ACC112 (cell line): ENCODE measurements around the gene HES3.

Experiments used
- H2AFZ ChIP-seq: fragments of 200-600 bp; sonication (generic); one replicate; pipeline ENCODE4 v1.6.0; 2017; ENCODE audit warnings: antibody characterized with exemption, low read length; ENCODE audit not compliant: unreplicated experiment
- H3K27ac ChIP-seq: fragments of 200-600 bp; sonication (generic); 2 replicates; pipeline ENCODE4 v1.5.1; 2014; ENCODE audit warnings: low read depth, mild to moderate bottlenecking, antibody characterized with exemption, low read length, moderate library complexity
- H3K27me3 ChIP-seq: fragments of 200-600 bp; sonication (generic); 2 replicates; pipeline ENCODE4 v1.6.1; 2014; ENCODE audit warnings: mild to moderate bottlenecking, antibody characterized with exemption, low read length, moderate library complexity, mixed read lengths; ENCODE audit not compliant: insufficient read depth
- H3K36me3 ChIP-seq: fragments of 200-600 bp; sonication (generic); 2 replicates; pipeline ENCODE4 v1.6.1; 2016; ENCODE audit warnings: mild to moderate bottlenecking, antibody characterized with exemption, low read length, moderate library complexity, mixed read lengths; ENCODE audit not compliant: insufficient read depth
- H3K4me1 ChIP-seq: fragments of 200-600 bp; sonication (generic); one replicate; pipeline ENCODE4 v1.6.1; 2016; ENCODE audit warnings: low read length, mixed read lengths; ENCODE audit not compliant: insufficient read depth, unreplicated experiment, control insufficient read depth
- H3K4me3 ChIP-seq: fragments of 200-600 bp; sonication (generic); 2 replicates; pipeline ENCODE4 v1.5.1; 2014; ENCODE audit warnings: mild to moderate bottlenecking, low read depth, low read length
- H3K79me2 ChIP-seq: fragments of 200-600 bp; sonication (generic); one replicate; pipeline ENCODE4 v1.6.0; 2016; ENCODE audit warnings: low read length; ENCODE audit not compliant: control insufficient read depth, unreplicated experiment, insufficient read depth

Gene HES3, protein sequence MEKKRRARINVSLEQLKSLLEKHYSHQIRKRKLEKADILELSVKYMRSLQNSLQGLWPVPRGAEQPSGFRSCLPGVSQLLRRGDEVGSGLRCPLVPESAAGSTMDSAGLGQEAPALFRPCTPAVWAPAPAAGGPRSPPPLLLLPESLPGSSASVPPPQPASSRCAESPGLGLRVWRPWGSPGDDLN

DNA sequence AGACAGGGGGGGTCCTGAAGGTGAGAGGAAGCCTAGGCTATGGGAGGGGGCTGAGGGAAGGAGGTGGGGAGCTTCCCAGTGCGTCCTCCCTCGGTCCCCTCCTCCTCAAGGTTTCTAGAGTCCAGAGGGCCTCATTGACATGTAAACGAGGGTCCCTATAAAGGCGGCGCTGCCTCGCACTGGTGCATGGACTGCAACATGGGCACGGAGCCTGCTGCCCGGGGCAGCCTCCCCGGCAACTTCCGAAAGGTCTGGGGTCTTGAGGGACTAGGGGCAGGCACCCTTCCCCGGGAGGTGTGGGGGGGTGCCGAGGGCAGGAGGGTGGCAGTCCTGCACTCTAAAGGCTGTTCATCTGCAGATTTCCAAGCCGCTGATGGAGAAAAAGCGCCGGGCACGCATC lies at the start of gene HES3:
Gene HES3 (plus strand): TSS at position 187 of the 400 bp plus-strand sequence. CDS start 187 bp downstream, at position 374.
- Histone ChIP-seq H3K27ac (no peak within 1 kb of the TSS), H2AFZ (no peak within 1 kb of the TSS), H3K4me1 (no peaks in the 10 kb centered on the region), H3K27me3 (peaks cover 65% of the 10 kb centered on the region), H3K79me2 (no peaks in the 10 kb centered on the region), H3K36me3 (no peaks in the 10 kb centered on the region), H3K4me3 (no peak within 1 kb of the TSS)

DNA sequence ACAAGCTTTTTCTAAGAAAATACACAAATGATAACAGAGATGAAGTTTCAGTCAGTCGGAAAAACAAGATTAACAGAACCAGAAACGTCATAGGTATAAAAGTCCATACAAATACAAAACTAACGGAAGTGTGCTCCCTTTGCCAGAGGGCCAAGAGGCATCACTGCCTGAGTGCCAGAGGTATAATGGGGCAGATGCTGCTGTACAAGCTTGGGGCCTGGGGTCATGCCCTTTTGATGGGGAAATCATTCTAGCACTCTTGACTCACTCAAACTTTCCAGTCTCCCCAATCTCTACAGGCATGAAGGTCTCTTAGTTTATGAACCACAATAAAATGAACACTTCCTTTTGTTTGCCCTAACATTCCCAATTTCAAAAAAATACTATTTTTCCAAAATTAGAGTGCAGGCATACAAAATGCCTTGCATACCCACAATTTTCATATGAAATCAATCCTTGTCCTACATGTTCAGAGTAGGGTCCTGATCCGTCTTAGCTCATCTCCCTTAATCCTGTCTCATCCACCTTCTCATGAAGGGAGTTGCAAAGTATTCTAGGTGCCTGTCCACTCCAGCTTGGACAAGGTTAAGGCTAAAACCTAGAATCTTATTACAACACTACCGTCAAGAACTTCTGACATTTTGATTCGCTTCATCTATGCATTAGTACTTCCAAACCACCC lies 46.1 kb upstream of the HES3 start:
- Histone ChIP-seq H3K36me3 (peaks cover 20% of the 10 kb centered on the region), H3K79me2 (peaks cover 51% of the 10 kb centered on the region), H3K4me3 (peak overlapping the region; percentile 84), H3K27ac (0 out of 2 replicates have a peak overlapping the region, but pooled peaks have one; percentile 48), H2AFZ (no peak overlapping the region), H3K27me3 (no peaks in the 10 kb centered on the region), H3K4me1 (peaks cover 18% of the 10 kb centered on the region)

DNA sequence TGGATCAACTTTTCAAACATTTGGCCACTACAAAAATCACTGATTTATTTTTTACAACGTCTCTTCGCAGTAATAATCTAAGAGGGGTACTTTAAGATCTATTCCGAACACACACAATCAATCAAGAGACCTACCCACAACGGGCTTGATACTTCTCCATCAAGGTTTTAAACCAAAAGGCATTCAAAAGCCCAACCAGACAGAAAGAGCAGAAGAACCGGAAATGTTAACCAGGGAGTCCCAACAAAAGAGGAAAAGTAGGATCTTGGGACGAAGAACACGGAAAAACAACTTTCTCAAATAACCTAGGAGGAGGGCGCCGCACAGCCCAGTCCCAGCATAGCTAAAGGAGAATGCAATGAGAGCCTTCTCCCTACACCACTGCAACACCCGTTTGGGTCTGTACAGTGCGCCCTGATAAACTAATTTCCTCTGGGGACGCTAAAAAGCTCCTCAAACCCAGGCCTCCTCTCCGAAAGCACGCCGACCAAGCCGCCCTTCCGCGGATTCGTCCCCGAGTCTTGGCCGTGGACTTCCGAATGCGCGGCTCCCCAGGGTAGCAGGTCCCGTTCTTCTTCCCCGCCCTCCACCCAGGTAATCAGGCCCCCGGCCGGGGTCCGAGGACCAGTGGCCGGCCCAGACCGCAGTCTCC lies 45.2 kb upstream of the HES3 start:
- Histone ChIP-seq H3K79me2 (peaks cover 46% of the 10 kb centered on the region), H3K36me3 (peaks cover 13% of the 10 kb centered on the region), H2AFZ (no peak overlapping the region)

DNA sequence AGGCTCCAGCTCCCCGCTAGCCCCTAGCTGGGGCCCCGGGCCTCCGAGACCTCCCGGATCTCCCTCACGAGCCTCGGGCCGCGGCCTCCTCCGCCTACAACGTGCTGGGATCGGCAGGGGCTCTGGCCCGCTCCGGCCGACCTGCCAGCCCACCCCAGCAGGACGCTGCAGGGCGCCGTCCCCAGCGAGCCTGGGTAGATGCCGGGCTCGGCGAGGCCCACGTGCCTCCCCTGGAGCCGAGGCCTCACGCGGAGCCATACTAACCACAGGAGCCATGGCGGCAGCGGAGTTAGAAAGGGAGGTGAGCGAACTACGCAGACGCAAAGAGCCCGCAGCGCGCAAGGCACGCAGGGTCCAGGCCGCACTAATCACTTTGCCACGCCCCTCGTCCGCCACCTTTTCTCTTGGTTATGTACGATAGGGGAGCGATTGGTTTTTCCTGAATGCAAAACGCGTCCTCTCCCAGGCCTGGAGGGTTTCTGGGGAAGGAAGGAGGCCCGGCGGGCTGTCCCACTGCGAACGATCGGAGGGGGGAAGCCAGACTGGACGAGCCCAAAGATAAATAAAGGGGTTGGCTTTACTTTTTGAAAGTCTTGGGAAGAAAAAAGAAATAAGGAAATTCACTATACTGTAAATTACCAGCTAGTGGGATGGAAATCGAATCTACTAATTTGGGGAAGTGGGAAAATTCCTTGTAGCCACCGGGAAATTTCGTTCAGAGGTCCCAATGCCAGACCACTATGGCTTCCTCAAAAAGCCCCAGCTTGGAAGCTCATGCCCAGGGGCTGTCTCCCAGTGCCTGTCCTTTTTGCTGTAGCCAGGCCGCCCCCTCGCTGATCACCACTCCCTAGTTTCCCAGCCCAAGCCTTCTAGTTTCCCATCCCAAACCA lies 44.4 kb upstream of the HES3 start, which contains the start of gene RPL22:
Gene RPL22 (minus strand): TSS at position 298 of the 890 bp plus-strand sequence. CDS start 22 bp downstream, at position 276.
- peaks cover 39% of the 10 kb centered on the region for H3K79me2 ChIP-seq
- H3K4me1 ChIP-seq = peaks cover 18% of the 10 kb centered on the region
- H3K4me3 ChIP-seq = peak within 1 kb of the TSS; percentile 84
- peak within 1 kb of the TSS; percentile 74 for H3K27ac ChIP-seq
- H3K36me3 ChIP-seq = peaks cover 12% of the 10 kb centered on the region
- peak within 1 kb of the TSS; percentile 84 for H2AFZ ChIP-seq
- no peaks in the 10 kb centered on the region for H3K27me3 ChIP-seq

More for the DNA sequence above, 45.2 kb upstream of the HES3 start:
- peak overlapping the region; percentile 84 for H3K4me3 ChIP-seq
- H3K4me1 ChIP-seq = peaks cover 18% of the 10 kb centered on the region
- peak overlapping the region; percentile 48 for H3K27ac ChIP-seq
- no peaks in the 10 kb centered on the region for H3K27me3 ChIP-seq

DNA sequence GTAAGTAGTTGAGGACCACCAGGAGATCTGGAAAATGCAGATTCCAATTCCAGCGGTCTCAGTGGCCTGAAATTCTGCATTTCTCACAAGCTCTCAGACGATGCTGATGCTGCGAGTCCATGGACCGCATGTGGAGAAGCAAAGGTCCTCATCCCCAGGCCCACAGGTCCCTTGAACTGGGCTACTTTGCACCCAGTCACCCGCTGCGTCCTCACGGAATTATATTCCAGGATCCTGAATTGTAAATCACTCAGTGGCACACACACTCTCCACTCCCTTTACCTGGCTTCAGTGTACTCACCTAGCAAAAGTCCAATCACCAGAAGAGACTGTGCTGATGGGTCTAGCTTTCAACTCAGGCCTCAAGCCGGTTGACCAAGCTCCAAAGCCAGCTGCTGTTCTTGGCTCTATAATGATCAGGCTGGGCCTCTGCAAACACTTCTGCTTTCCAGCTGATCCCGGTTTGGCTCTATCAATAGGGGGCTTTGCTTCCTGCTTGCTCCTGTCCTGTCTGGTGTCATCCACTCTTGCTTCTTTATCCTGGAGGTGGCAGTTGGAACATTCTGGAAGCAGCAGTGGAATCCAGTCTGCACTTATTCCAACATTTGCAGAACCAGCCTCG lies 43.7 kb upstream of the HES3 start:
- Histone ChIP-seq H3K4me1 (peaks cover 22% of the 10 kb centered on the region), H3K36me3 (peaks cover 12% of the 10 kb centered on the region), H3K27me3 (no peaks in the 10 kb centered on the region), H3K27ac (peak overlapping the region; percentile 74), H3K79me2 (peaks cover 38% of the 10 kb centered on the region), H2AFZ (peak overlapping the region; percentile 84), H3K4me3 (peak overlapping the region; percentile 84)

DNA sequence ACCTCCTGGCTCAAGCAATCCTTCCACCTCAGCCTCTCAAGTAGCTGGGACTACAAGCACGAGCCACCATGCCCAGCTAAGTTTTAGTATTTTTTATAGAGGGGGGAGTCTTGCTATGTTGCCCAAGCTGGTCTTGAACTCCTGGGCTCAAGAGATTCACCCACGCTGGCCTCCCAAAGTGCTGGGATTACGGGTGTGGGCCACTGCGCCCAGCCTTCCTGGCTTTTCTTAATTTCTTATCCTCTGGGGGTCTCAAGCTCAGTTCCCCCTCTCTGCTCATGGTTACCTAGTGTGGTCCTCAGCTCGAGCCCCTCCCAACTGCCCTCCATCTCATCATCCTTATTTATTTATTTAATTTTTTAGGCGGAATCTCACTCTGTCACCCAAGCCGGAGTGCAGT lies 41.7 kb upstream of the HES3 start:
- Histone ChIP-seq H3K27ac (no peak overlapping the region), H3K27me3 (no peaks in the 10 kb centered on the region), H3K36me3 (no peaks in the 10 kb centered on the region), H3K4me1 (peaks cover 21% of the 10 kb centered on the region), H2AFZ (no peak overlapping the region), H3K79me2 (peaks cover 24% of the 10 kb centered on the region), H3K4me3 (no peak overlapping the region)

DNA sequence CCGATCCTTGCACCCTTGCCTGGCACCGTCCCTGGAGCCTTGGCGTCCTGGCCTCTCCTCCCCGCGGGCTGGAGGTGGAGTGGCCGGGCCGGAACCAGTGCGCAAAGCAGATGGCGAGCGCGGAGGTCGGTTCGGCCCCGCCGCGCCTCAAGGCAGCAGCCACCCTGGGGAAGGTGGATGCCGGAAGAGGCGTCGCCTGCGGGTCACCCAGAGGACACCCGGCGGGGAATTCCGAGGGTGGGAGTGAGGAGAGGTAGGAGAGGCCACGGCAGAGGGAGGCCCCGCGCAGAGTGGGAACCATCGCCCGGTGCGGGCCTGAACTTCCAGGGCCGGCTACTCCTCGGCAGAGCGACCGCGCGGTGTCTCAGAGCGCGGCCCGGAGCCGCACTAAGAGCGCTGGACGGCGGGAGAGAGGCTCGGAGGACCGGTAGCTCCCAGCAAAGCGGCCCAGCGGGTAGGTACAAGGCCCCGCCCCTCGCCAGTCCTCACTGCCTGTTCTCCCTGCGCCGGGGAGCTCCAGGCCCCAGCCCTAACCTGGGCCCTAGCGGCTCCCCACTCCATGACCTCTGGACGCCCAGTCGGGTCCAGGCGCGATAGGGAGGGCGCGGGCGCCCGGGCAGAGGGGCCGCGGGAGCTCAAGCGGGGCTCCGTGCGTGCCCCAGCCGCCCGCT lies 38.0 kb upstream of the HES3 start, which contains the start of gene RNF207:
Gene RNF207 (plus strand): TSS at position 271 of the 671 bp plus-strand sequence. CDS start 417 bp downstream, outside the sequence.
- Histone ChIP-seq H3K27me3 (no peaks in the 10 kb centered on the region), H3K36me3 (no peaks in the 10 kb centered on the region), H3K79me2 (no peaks in the 10 kb centered on the region), H3K4me1 (peaks cover 5% of the 10 kb centered on the region), H2AFZ (peak within 1 kb of the TSS; percentile 80), H3K4me3 (peak within 1 kb of the TSS; percentile 75), H3K27ac (peak within 1 kb of the TSS; percentile 46)

DNA sequence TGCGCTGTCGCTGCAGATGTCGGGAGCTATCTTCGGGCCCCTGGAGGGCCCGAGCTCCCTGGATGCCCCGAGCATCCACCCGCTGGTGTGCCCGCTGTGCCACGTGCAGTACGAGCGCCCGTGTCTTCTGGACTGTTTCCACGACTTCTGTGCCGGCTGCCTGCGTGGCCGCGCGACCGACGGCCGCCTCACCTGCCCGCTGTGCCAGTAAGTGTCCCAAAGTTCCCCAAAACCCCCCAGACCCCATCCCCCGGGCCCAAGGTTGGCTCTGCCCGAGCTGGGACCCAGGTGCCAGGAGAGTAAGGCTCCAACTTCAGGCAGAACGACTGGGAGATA lies 37.5 kb upstream of the HES3 start:
- Histone ChIP-seq H3K4me1 (peaks cover 5% of the 10 kb centered on the region), H3K79me2 (no peaks in the 10 kb centered on the region), H3K27me3 (no peaks in the 10 kb centered on the region), H3K4me3 (peak overlapping the region; percentile 75), H3K27ac (no peak overlapping the region), H2AFZ (no peak overlapping the region), H3K36me3 (no peaks in the 10 kb centered on the region)

DNA sequence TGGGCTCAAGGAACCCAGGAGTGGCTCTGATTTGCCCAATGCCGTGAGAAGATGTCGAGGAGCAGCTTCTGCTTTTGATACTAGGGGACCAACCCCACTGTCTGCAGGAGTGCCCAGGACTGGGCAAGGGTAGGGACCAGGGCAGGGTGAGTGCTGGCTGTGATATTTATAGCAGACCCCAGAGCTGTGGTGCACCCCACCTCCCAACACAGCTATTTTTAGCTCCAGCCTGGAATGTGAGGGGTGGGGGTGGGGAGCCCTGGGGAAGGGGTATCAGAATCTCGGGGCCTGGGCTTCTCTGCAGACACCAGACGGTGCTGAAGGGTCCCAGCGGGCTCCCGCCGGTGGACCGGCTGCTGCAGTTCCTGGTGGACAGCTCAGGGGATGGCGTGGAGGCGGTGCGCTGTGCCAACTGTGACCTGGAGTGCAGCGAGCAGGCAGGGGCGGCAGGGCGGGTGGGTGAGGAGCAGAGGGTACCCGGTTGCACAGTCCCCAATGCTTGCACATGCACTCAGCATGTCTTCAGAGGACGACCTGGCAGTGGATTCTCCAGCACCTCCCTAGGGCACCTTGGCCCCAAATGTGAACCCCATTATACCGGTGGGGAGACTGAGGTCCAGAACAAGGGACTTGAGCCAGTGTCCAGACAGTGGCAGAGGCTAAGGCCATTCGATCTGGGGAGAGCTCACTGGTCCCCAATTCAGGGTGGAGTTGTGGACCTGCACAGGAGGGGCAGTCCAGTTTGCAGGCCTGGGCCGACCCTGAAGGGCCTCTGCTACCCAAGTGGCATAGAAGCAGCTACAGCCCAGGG lies 36.7 kb upstream of the HES3 start:
- H3K4me1 ChIP-seq = peaks cover 5% of the 10 kb centered on the region
- H3K79me2 ChIP-seq = no peaks in the 10 kb centered on the region
- 0 out of 2 replicates have a peak, but pooled peaks cover under 1% of the 10 kb centered on the region for H3K36me3 ChIP-seq
- H3K4me3 ChIP-seq = peak overlapping the region; percentile 75
- H3K27ac ChIP-seq = no peak overlapping the region
- no peak overlapping the region for H2AFZ ChIP-seq
- H3K27me3 ChIP-seq = no peaks in the 10 kb centered on the region
